Gastroesophageal sphincter (tissue), 3 donors: ENCODE results near the gene CDKAL1.

ENCODE experiments used
- POLR2A ChIP-seq, 2 donors: fragments of 450-650 bp; IDR thresholded peaks; one replicate each; pipeline ENCODE4 v1.6.1; 2017; ENCODE audit warnings: antibody characterized with exemption in 2 of 2, mild to moderate bottlenecking in 2 of 2, moderate library complexity in 1 of 2
- POLR2AphosphoS5 ChIP-seq: sonication (generic); formaldehyde crosslinking; IDR thresholded peaks from one replicate; pipeline ENCODE4 v1.6.1; 2017; ENCODE audit warnings: antibody characterized with exemption
- TF ChIP-seq, protein P1 (sequence below), 4 experiments: fragments of 200-600 bp in 2 of 4; fragments of 450-650 bp in 2 of 4; sonication (generic) in 1 of 4; IDR thresholded peaks; one replicate each; pipeline ENCODE4 v1.5.1; 2017 to 2019; ENCODE audit warnings: antibody characterized with exemption in 4 of 4, mild to moderate bottlenecking in 2 of 4, moderate library complexity in 2 of 4

DNA sequence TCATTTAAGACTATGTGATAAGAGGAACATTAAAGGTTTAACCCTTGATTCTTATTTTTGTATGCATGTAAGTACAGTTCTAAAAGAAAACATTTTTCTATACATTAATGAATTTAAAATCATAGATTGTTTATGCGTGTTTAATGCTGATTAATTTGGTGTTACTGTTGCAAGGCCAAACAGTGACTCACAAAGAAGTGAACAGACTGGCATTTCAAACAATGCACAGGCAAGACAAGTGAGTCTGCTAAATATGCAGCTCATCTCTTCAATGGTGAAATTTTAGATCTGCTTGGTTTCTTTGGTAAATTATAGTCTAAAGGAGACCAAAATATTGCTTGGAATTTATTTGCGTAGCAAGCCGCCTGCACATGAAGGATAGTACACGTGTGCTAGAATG is 641.9 kb downstream of the CDKAL1 start:
- TF ChIP-seq, protein P1, sequence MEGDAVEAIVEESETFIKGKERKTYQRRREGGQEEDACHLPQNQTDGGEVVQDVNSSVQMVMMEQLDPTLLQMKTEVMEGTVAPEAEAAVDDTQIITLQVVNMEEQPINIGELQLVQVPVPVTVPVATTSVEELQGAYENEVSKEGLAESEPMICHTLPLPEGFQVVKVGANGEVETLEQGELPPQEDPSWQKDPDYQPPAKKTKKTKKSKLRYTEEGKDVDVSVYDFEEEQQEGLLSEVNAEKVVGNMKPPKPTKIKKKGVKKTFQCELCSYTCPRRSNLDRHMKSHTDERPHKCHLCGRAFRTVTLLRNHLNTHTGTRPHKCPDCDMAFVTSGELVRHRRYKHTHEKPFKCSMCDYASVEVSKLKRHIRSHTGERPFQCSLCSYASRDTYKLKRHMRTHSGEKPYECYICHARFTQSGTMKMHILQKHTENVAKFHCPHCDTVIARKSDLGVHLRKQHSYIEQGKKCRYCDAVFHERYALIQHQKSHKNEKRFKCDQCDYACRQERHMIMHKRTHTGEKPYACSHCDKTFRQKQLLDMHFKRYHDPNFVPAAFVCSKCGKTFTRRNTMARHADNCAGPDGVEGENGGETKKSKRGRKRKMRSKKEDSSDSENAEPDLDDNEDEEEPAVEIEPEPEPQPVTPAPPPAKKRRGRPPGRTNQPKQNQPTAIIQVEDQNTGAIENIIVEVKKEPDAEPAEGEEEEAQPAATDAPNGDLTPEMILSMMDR (IDR thresholded peaks at IDR 0.05) = no peak
- TF ChIP-seq POLR2A (IDR thresholded peaks at IDR 0.05) (no peak), POLR2AphosphoS5 (no peak)
